OCI-LY7 (cell line): Measurements from ENCODE around the gene YAE1. TPM values are rescaled to one million over a fixed set of nuclear protein-coding genes. Genes with fewer than 3 reads are reported as not detected.

Source experiments
- BruUV-seq: library from RNA; stranded (reverse); fragments of 400-500 nt; replicated peaks from 2 replicates; lab custom pipeline; 2021; lab: Mats Ljungman, UMichigan
- CTCF ChIA-PET: fragments of 300-600 bp; sonication (Branson Sonifier 250); formaldehyde crosslinking; loops from one replicate; lab custom pipeline; 2022; ENCODE audit warnings: antibody characterized with exemption; ENCODE audit not compliant: unreplicated experiment; lab: Charles Lee
- POLR2A ChIA-PET: fragments of 300-600 bp; sonication (Branson Sonifier 250); formaldehyde crosslinking; loops from one replicate; lab custom pipeline; 2022; ENCODE audit warnings: antibody characterized with exemption; lab: Charles Lee
- DNase-seq: peaks from one replicate; pipeline ENCODE4 v3.0.0-alpha.2; 2015; ENCODE audit warnings: low spot score
- H2AFZ ChIP-seq: fragments of 200-600 bp; sonication (generic), shearing (Covaris generic); 2 replicates; pipeline ENCODE4 v1.6.1; 2014; ENCODE audit warnings: mild to moderate bottlenecking, antibody characterized with exemption, low read length, moderate library complexity
- H3K27ac ChIP-seq: fragments of 200-600 bp; sonication (generic); 2 replicates; pipeline ENCODE4 v1.5.1; 2014; ENCODE audit warnings: mixed run types, low read depth, mild to moderate bottlenecking, moderate library complexity, low read length, inconsistent platforms; ENCODE audit not compliant: poor library complexity, severe bottlenecking
- H3K36me3 ChIP-seq: fragments of 200-600 bp; sonication (generic); 2 replicates; pipeline ENCODE4 v1.6.1; 2014; ENCODE audit warnings: mild to moderate bottlenecking, antibody characterized with exemption, low read length, moderate library complexity, mixed read lengths; ENCODE audit not compliant: insufficient read depth
- H3K4me1 ChIP-seq: fragments of 200-600 bp; sonication (generic); 2 replicates; pipeline ENCODE4 v1.5.1; 2014; ENCODE audit warnings: mild to moderate bottlenecking, low read length; ENCODE audit not compliant: insufficient read depth, poor library complexity, severe bottlenecking
- H3K4me2 ChIP-seq: fragments of 200-600 bp; sonication (generic); 2 replicates; pipeline ENCODE4 v1.6.1; 2014; ENCODE audit warnings: mild to moderate bottlenecking, low read length
- H3K4me3 ChIP-seq: fragments of 200-600 bp; sonication (generic); 2 replicates; pipeline ENCODE4 v1.5.1; 2014; ENCODE audit warnings: mild to moderate bottlenecking, low read depth, low read length; ENCODE audit not compliant: poor library complexity, severe bottlenecking
- H3K79me2 ChIP-seq: fragments of 200-600 bp; sonication (generic); 2 replicates; pipeline ENCODE4 v1.6.1; 2016; ENCODE audit warnings: low read depth, mild to moderate bottlenecking, low read length, moderate library complexity, mixed read lengths; ENCODE audit not compliant: insufficient read depth
- H3K9me2 ChIP-seq: fragments of 200-600 bp; sonication (generic); 2 replicates; pipeline ENCODE4 v1.6.1; 2016; ENCODE audit warnings: mild to moderate bottlenecking, low read length, mixed read lengths; ENCODE audit not compliant: insufficient read depth
- H3K9me3 ChIP-seq: fragments of 200-600 bp; sonication (generic); 2 replicates; pipeline ENCODE4 v1.6.1; 2014; ENCODE audit warnings: mild to moderate bottlenecking, mixed run types, low read length, mixed read lengths
- H4K20me1 ChIP-seq: fragments of 200-600 bp; sonication (generic); 2 replicates; pipeline ENCODE4 v1.6.1; 2014; ENCODE audit warnings: mild to moderate bottlenecking, antibody characterized with exemption, low read length, moderate library complexity, mixed read lengths; ENCODE audit not compliant: insufficient read depth
- CTCF ChIP-seq: fragments of 200-600 bp; sonication (generic); conservative IDR thresholded peaks from 2 replicates; pipeline ENCODE4 v1.5.1; 2014; ENCODE audit warnings: mild to moderate bottlenecking, antibody characterized with exemption, low read length, moderate library complexity, mixed read lengths
- EZH2phosphoT487 ChIP-seq: fragments of 200-600 bp; sonication (generic); IDR thresholded peaks from 2 replicates; pipeline ENCODE4 v1.6.1; 2018; ENCODE audit warnings: low read depth, borderline replicate concordance, mild to moderate bottlenecking, mixed run types, antibody characterized with exemption, low read length, moderate library complexity, mixed read lengths
- intact Hi-C: fragments of 100-400 bp; cut with micrococcal nuclease; formaldehyde crosslinking; loops from one replicate; pipeline ENCODE4 v1.10.0; 2022; ENCODE audit not compliant: unreplicated experiment
- total RNA-seq, 2 experiments: library from RNA; depleted of rRNA in 1 of 2; stranded (reverse); fragments of >200 nt in 1 of 2; shearing (Covaris generic) in 1 of 2; gene quantifications; 2 replicates each; pipeline ENCODE4 v1.2.3, GENCODE V29; 2014 to 2022

The YAE1 gene
- total RNA-seq, 2 experiments from 2014 or later, result 17.3 to 37.5 TPM

- no peak overlapping the region for H3K27ac ChIP-seq
- no peaks in the 10 kb centered on the region for H3K36me3 ChIP-seq
- H3K9me3 ChIP-seq, result no peaks in the 10 kb centered on the region
- ChIA-PET CTCF (no interaction called here), POLR2A (interaction anchor here (0.6 to 1.6 kb wide), 3 partner anchors 9 to 167 kb away, joined by 3 to 4 read pairs (median 3); no protein-coding TSS in a partner anchor)
- DNase-seq, result no peak
- H3K79me2 ChIP-seq, result no peaks in the 10 kb centered on the region
- H3K4me1 ChIP-seq, result no peaks in the 10 kb centered on the region
- no peaks in the 10 kb centered on the region for H3K9me2 ChIP-seq
- no peaks in the 10 kb centered on the region for H4K20me1 ChIP-seq
- H3K4me3 ChIP-seq, result no peak overlapping the region
- no peak for TF ChIP-seq CTCF
- TF ChIP-seq EZH2phosphoT487, result no peak
- BruUV-seq, result no TSS peak
- no peak overlapping the region for H2AFZ ChIP-seq
- intact Hi-C loops, result no loop called here
- no peak overlapping the region for H3K4me2 ChIP-seq
These were observed 49.3 kb downstream of the YAE1 start for GRCh38 chr7:39615350-39615975.

- POLR2A ChIA-PET, result interaction anchor here (1.0 to 1.6 kb wide), 2 partner anchors 10 to 122 kb away, joined by 3 read pairs; no protein-coding TSS in a partner anchor
- Histone ChIP-seq H2AFZ (no peak overlapping the region), H3K27ac (no peak overlapping the region), H3K4me1 (no peaks in the 10 kb centered on the region), H3K79me2 (no peaks in the 10 kb centered on the region), H3K9me2 (no peaks in the 10 kb centered on the region), H3K9me3 (no peaks in the 10 kb centered on the region), H3K36me3 (no peaks in the 10 kb centered on the region), H4K20me1 (no peaks in the 10 kb centered on the region), H3K4me2 (no peak overlapping the region), H3K4me3 (no peak overlapping the region)
- intact Hi-C loops, result no loop called here
- CTCF ChIA-PET, result no interaction called here
- TF ChIP-seq CTCF (no peak), EZH2phosphoT487 (no peak)
- BruUV-seq, result no TSS peak
- DNase-seq, result no peak
These were observed 49.9 kb downstream of the YAE1 start for GRCh38 chr7:39616138-39616537.

GRCh38 chr7:39617005-39617404, 50.8 kb downstream of the YAE1 start:
- no peak overlapping the region for H2AFZ ChIP-seq
- no peak overlapping the region for H3K4me2 ChIP-seq
- ChIA-PET POLR2A (no interaction called here), CTCF (no interaction called here)
- no peaks in the 10 kb centered on the region for H4K20me1 ChIP-seq
- BruUV-seq, result no TSS peak
- no peaks in the 10 kb centered on the region for H3K9me3 ChIP-seq
- intact Hi-C loops, result no loop called here
- peaks cover 5% of the 10 kb centered on the region for H3K4me1 ChIP-seq
- no peaks in the 10 kb centered on the region for H3K36me3 ChIP-seq
- H3K4me3 ChIP-seq, result no peak overlapping the region
- DNase-seq, result no peak
- TF ChIP-seq EZH2phosphoT487, result no peak
- no peak for TF ChIP-seq CTCF
- H3K9me2 ChIP-seq, result no peaks in the 10 kb centered on the region
- H3K27ac ChIP-seq, result no peak overlapping the region
- H3K79me2 ChIP-seq, result no peaks in the 10 kb centered on the region
